Caco-2 (cell line): Measurements from ENCODE around the gene EEIG1. TPM values are rescaled to one million over a fixed set of nuclear protein-coding genes. Genes with fewer than 3 reads are reported as not detected.

Experiments used
- BruUV-seq: library from RNA; stranded (reverse); fragments of 400-500 nt; replicated peaks from 2 replicates; lab custom pipeline; 2021; lab: Mats Ljungman, UMichigan
- CTCF ChIA-PET: fragments of 300-600 bp; sonication (Branson Sonifier 250); formaldehyde crosslinking; loops from one replicate; lab custom pipeline; 2022; ENCODE audit warnings: antibody characterized with exemption; lab: Charles Lee
- POLR2A ChIA-PET: fragments of 300-600 bp; sonication (Branson Sonifier 250); formaldehyde crosslinking; loops from one replicate; lab custom pipeline; 2022; ENCODE audit warnings: antibody characterized with exemption; lab: Charles Lee
- DNase-seq, 2 experiments: peaks; one replicate each; pipeline versions ENCODE4 v3.0.0 to v3.0.0-alpha.2; 2020 to 2022
- H3K27me3 ChIP-seq: replicated peaks from 2 replicates; pipeline ENCODE4 v1.6.0; 2011; ENCODE audit warnings: low read length; ENCODE audit not compliant: control insufficient read depth, insufficient read depth
- H3K36me3 ChIP-seq: 2 replicates; pipeline ENCODE4 v1.5.1; 2011; ENCODE audit warnings: low read length; ENCODE audit not compliant: control insufficient read depth, insufficient read depth
- H3K4me1 ChIP-seq: fragments of 250-450 bp; sonication (Bioruptor Pico); 2 replicates; pipeline ENCODE4 v1.5.1; 2020; ENCODE audit warnings: mild to moderate bottlenecking
- H3K4me3 ChIP-seq: 2 replicates; pipeline ENCODE4 v1.5.1; 2011; ENCODE audit warnings: low read depth, mild to moderate bottlenecking, control low read depth, low read length
- H3K9me3 ChIP-seq: fragments of 250-450 bp; sonication (Bioruptor Pico); 2 replicates; pipeline ENCODE4 v1.5.1; 2020; ENCODE audit warnings: mild to moderate bottlenecking, moderate library complexity
- H3K27ac Mint-ChIP-seq: one replicate; pipeline ENCODE4 v1.8.0; 2022; ENCODE audit warnings: mixed read lengths; ENCODE audit not compliant: unreplicated experiment
- H3K27me3 Mint-ChIP-seq: one replicate; pipeline ENCODE4 v1.8.0; 2022; ENCODE audit warnings: mixed read lengths; ENCODE audit not compliant: insufficient read depth, unreplicated experiment
- H3K36me3 Mint-ChIP-seq: one replicate; pipeline ENCODE4 v1.8.0; 2022; ENCODE audit warnings: mild to moderate bottlenecking, mixed read lengths; ENCODE audit not compliant: insufficient read depth, unreplicated experiment
- H3K4me1 Mint-ChIP-seq: one replicate; pipeline ENCODE4 v1.8.0; 2022; ENCODE audit warnings: low read depth, mixed read lengths; ENCODE audit not compliant: unreplicated experiment
- H3K4me3 Mint-ChIP-seq: one replicate; pipeline ENCODE4 v1.8.0; 2022; ENCODE audit warnings: mild to moderate bottlenecking, moderate library complexity, mixed read lengths; ENCODE audit not compliant: unreplicated experiment
- H3K9me3 Mint-ChIP-seq: one replicate; pipeline ENCODE4 v1.8.0; 2022; ENCODE audit warnings: mixed read lengths; ENCODE audit not compliant: unreplicated experiment
- intact Hi-C: fragments of 100-400 bp; cut with micrococcal nuclease; formaldehyde crosslinking; loops from one replicate; pipeline ENCODE4 v1.10.0; 2022; ENCODE audit not compliant: unreplicated experiment
- total RNA-seq: library from RNA; stranded (reverse); gene quantifications from 2 replicates; pipeline ENCODE4 v1.2.3, GENCODE V29; 2022
- TF ChIP-seq, protein P1 (sequence below), 2 experiments: fragments of 200-600 bp in 1 of 2; IDR thresholded peaks; 1 replicate in 1 of 2; 2 replicates in 1 of 2; pipeline versions ENCODE4 v1.5.1 to v1.8.0; 2011 to 2022; ENCODE audit warnings: antibody characterized with exemption in 1 of 2, control low read depth in 1 of 2, inconsistent platforms in 1 of 2, low read depth in 1 of 2, low read length in 1 of 2, mild to moderate bottlenecking in 1 of 2, moderate library complexity in 1 of 2; ENCODE audit not compliant: insufficient read depth in 1 of 2, severe bottlenecking in 1 of 2, unreplicated experiment in 1 of 2

The EEIG1 gene
- total RNA-seq, 1 experiment from 2014 or later = 47.1 TPM

DNA sequence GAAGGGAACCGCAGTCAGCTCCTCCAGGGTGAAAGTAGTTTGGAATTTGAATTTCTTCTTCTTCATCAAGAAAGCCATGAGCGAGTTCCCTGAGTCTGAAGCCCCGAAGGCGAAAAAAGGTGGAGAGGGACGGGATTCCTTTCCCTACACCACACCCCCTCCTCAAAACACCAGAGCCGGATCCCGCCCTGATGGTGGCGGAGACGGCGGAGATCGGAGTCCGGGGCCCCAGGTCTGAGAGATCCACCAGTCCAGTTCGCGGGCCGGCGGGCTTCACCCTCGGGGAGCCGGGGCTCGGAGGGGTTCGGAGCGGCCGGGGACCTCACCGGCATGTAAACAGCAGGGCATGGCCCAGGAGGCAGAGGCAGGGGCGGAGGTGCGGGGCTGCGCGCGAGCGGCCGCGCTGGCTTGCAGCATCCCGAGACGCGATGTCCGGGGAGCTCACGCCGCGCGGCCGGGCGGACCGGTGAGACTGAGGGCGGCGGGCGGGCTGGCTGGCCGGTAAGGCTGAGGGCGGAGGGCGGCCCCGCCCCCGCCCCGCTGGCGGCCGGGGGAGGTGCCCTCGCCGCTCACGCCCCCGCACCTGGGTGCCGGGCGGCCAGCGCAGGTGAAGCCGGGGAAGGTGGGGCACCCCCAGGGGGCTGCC, 606 bp downstream of the EEIG1 start:
- H3K27me3 ChIP-seq = no peaks in the 10 kb centered on the region
- no peaks in the 10 kb centered on the region for H3K9me3 ChIP-seq
- Mint-ChIP-seq H3K4me1 (peaks cover 22% of the 10 kb centered on the region), H3K4me3 (peak overlapping the region; percentile 95), H3K27ac (peak overlapping the region; percentile 70), H3K9me3 (no peaks in the 10 kb centered on the region), H3K27me3 (no peaks in the 10 kb centered on the region), H3K36me3 (peaks cover 14% of the 10 kb centered on the region)
- TSS peak; percentile 59 for BruUV-seq
- TF ChIP-seq, protein P1, sequence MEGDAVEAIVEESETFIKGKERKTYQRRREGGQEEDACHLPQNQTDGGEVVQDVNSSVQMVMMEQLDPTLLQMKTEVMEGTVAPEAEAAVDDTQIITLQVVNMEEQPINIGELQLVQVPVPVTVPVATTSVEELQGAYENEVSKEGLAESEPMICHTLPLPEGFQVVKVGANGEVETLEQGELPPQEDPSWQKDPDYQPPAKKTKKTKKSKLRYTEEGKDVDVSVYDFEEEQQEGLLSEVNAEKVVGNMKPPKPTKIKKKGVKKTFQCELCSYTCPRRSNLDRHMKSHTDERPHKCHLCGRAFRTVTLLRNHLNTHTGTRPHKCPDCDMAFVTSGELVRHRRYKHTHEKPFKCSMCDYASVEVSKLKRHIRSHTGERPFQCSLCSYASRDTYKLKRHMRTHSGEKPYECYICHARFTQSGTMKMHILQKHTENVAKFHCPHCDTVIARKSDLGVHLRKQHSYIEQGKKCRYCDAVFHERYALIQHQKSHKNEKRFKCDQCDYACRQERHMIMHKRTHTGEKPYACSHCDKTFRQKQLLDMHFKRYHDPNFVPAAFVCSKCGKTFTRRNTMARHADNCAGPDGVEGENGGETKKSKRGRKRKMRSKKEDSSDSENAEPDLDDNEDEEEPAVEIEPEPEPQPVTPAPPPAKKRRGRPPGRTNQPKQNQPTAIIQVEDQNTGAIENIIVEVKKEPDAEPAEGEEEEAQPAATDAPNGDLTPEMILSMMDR (IDR thresholded peaks at IDR 0.05; ENCODE audit: insufficient read depth in 1 of 2, low read depth in 1 of 2, low read length in 1 of 2, severe bottlenecking in 1 of 2, unreplicated experiment in 1 of 2) = no peak
- ChIA-PET POLR2A (interaction anchor here (0.6 to 1.0 kb wide), 3 partner anchors 20 to 99 kb away, joined by 4 to 7 read pairs (median 4); no protein-coding TSS in a partner anchor), CTCF (interaction anchor here (0.6 to 2.4 kb wide), 4 partner anchors 25 to 171 kb away, joined by 3 to 8 read pairs (median 5); no protein-coding TSS in a partner anchor)
- intact Hi-C loops = loop anchor here (5.0 kb wide), 1 partner anchor 38 kb away; no protein-coding TSS in a partner anchor
- peak; percentile 59 to 85 for DNase-seq
- peaks cover 34% of the 10 kb centered on the region for H3K4me1 ChIP-seq
- H3K36me3 ChIP-seq = no peaks in the 10 kb centered on the region
- peak overlapping the region; percentile 87 for H3K4me3 ChIP-seq

- Mint-ChIP-seq H3K9me3 (no peaks in the 10 kb centered on the region), H3K4me3 (peak overlapping the region; percentile 95), H3K27me3 (no peaks in the 10 kb centered on the region), H3K4me1 (peaks cover 17% of the 10 kb centered on the region), H3K36me3 (peaks cover 14% of the 10 kb centered on the region), H3K27ac (peak overlapping the region; percentile 70)
- no TSS peak for BruUV-seq
- no peaks in the 10 kb centered on the region for H3K36me3 ChIP-seq
- CTCF ChIA-PET = interaction anchor here (0.6 to 2.4 kb wide), 5 partner anchors 24 to 143 kb away, joined by 3 to 8 read pairs (median 3); no protein-coding TSS in a partner anchor
- DNase-seq = peak in 1 of 2 experiments; percentile 42
- intact Hi-C loops = loop anchor here (1.0 to 5.0 kb wide), 2 partner anchors 24 to 37 kb away; no protein-coding TSS in a partner anchor
- H3K27me3 ChIP-seq = no peaks in the 10 kb centered on the region
- no peaks in the 10 kb centered on the region for H3K9me3 ChIP-seq
- POLR2A ChIA-PET = interaction anchor here (0.6 kb wide), 1 partner anchor 19 kb away, joined by 7 read pairs; no protein-coding TSS in a partner anchor
- peak overlapping the region; percentile 87 for H3K4me3 ChIP-seq
- TF ChIP-seq, protein P1 (IDR thresholded peaks at IDR 0.05; ENCODE audit: insufficient read depth in 1 of 2, low read depth in 1 of 2, low read length in 1 of 2, severe bottlenecking in 1 of 2, unreplicated experiment in 1 of 2) = no peak
- peaks cover 31% of the 10 kb centered on the region for H3K4me1 ChIP-seq
These were observed 1.3 kb downstream of the EEIG1 start for GRCh38 chr9:127979333-127980059.

DNA sequence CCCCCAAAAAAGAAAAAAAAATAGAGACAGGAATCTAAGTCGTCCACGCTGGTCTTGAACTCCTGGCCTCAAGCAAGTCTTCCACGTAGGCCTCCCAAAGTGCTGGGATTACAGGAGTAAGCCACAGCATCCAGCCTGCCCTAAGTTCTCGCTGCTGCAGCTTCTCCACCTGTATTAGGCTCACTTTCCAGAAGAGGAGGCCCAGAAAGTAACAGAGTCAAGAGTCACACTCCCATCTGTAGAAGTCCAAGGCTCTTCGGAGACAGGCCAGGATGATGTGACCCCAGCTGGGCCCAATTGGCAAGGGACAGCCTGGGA, 1.8 kb downstream of the EEIG1 start:
- no TSS peak for BruUV-seq
- Mint-ChIP-seq H3K9me3 (no peaks in the 10 kb centered on the region), H3K27ac (peak overlapping the region; percentile 70), H3K36me3 (peaks cover 14% of the 10 kb centered on the region), H3K4me1 (peaks cover 23% of the 10 kb centered on the region), H3K4me3 (peak overlapping the region; percentile 95), H3K27me3 (no peaks in the 10 kb centered on the region)
- no peaks in the 10 kb centered on the region for H3K27me3 ChIP-seq
- H3K4me1 ChIP-seq = peaks cover 31% of the 10 kb centered on the region
- no peaks in the 10 kb centered on the region for H3K36me3 ChIP-seq
- peak overlapping the region; percentile 87 for H3K4me3 ChIP-seq
- POLR2A ChIA-PET = no interaction called here
- TF ChIP-seq, protein P1 (IDR thresholded peaks at IDR 0.05; ENCODE audit: insufficient read depth in 1 of 2, low read depth in 1 of 2, low read length in 1 of 2, severe bottlenecking in 1 of 2, unreplicated experiment in 1 of 2) = no peak
- DNase-seq = no peak
- intact Hi-C loops = loop anchor here (1.0 kb wide), 1 partner anchor 24 kb away; no protein-coding TSS in a partner anchor
- H3K9me3 ChIP-seq = no peaks in the 10 kb centered on the region
- CTCF ChIA-PET = interaction anchor here (0.6 to 1.2 kb wide), 3 partner anchors 33 to 144 kb away, joined by 3 read pairs; no protein-coding TSS in a partner anchor
